DOHH2 (cell line): Measurements from ENCODE around the gene ZBTB40.

ENCODE experiments used
- CTCF ChIP-seq: fragments of 200-600 bp; sonication (generic); IDR thresholded peaks from one replicate; pipeline ENCODE4 v1.5.1; 2014; ENCODE audit warnings: antibody characterized with exemption, mild to moderate bottlenecking, low read depth, low read length; ENCODE audit not compliant: poor library complexity, severe bottlenecking
- EZH2phosphoT487 ChIP-seq: fragments of 200-600 bp; sonication (generic); IDR thresholded peaks from 2 replicates; pipeline ENCODE4 v1.6.1; 2017; ENCODE audit warnings: borderline replicate concordance, mild to moderate bottlenecking, antibody characterized with exemption, low read length, moderate library complexity, mixed read lengths

DNA sequence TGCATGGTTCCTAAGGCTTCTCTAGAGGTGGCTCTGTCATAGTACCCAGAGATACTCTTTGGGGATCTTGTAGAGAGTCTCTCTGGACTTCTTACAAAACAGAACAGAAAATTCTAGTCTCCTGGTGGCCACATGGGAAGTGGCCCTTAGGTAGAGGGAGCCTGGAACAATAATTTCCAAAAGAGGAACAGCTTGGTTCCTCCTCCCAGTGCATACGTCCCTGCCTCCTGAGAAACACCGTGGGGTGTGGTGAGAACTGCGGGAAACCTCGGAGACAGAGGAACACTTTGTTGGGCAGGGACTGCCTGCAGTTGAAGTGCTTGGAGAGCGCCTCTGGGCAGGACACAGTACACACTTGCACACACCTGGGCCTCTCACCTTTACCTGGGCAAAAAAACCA lies 72.8 kb downstream of the ZBTB40 start:
- TF ChIP-seq EZH2phosphoT487 = no peak
- no peak for TF ChIP-seq CTCF
